Lung (tissue), 12 donors: ENCODE data around the gene RPUSD4. TPM values are rescaled to one million over a fixed set of nuclear protein-coding genes. Genes with fewer than 3 reads are reported as not detected.

Experiments
- ATAC-seq: fragments of 200-7000 bp; cut with Tn5 transposase; one replicate; pipeline ENCODE4 v1.9.1; 2020; ENCODE audit warnings: moderate number of reproducible peaks; ENCODE audit not compliant: insufficient read depth, low FRiP score
- DNase-seq, 3 donors: peaks; one replicate each; pipeline ENCODE4 v3.0.0-alpha.2; 2013 to 2017
- H3K27ac ChIP-seq, 2 donors: one replicate each; pipeline ENCODE4 v1.5.1; 2013; ENCODE audit warnings: mild to moderate bottlenecking in 2 of 2, moderate library complexity in 2 of 2, control low read depth in 1 of 2, inconsistent platforms in 1 of 2, low read depth in 1 of 2, low read length in 1 of 2
- H3K27me3 ChIP-seq, 3 donors: one replicate each; pipeline ENCODE4 v1.5.1; 2013; ENCODE audit warnings: low read length in 2 of 3; ENCODE audit not compliant: control insufficient read depth in 3 of 3, insufficient read depth in 3 of 3
- H3K36me3 ChIP-seq, 4 donors: one replicate each; pipeline ENCODE4 v1.5.1; 2013; ENCODE audit warnings: low read length in 4 of 4, mild to moderate bottlenecking in 1 of 4, moderate library complexity in 1 of 4; ENCODE audit not compliant: control insufficient read depth in 4 of 4, insufficient read depth in 4 of 4
- H3K4me1 ChIP-seq, 5 donors: one replicate each; pipeline ENCODE4 v1.5.1; 2013; ENCODE audit warnings: low read length in 5 of 5, mild to moderate bottlenecking in 2 of 5, moderate library complexity in 1 of 5; ENCODE audit not compliant: control insufficient read depth in 5 of 5, insufficient read depth in 5 of 5
- H3K4me3 ChIP-seq: one replicate; pipeline ENCODE4 v1.5.1; 2013; ENCODE audit warnings: mild to moderate bottlenecking, control low read depth, moderate library complexity
- H3K9ac ChIP-seq, 2 donors: one replicate each; pipeline ENCODE4 v1.5.1; 2013; ENCODE audit warnings: low read length in 2 of 2, control low read depth in 1 of 2; ENCODE audit not compliant: insufficient read depth in 1 of 2
- H3K9me3 ChIP-seq, 4 donors: one replicate each; pipeline ENCODE4 v1.5.1; 2013; ENCODE audit warnings: low read length in 3 of 4, mild to moderate bottlenecking in 1 of 4, moderate library complexity in 1 of 4; ENCODE audit not compliant: control insufficient read depth in 4 of 4, insufficient read depth in 3 of 4
- CTCF ChIP-seq: IDR thresholded peaks from 2 replicates; pipeline ENCODE4 v1.5.1; 2012; ENCODE audit warnings: mild to moderate bottlenecking; ENCODE audit errors: control extremely low read depth, extremely low read depth
- WGBS, 2 donors: extraction: QIAGEN DNeasy Blood & Tissue Kit; methylation state at CpG; one replicate each; pipeline ENCODE4 v1.1.7; 2013; 5-methylcytosine and 5-hydroxymethylcytosine counted together
- polyA plus RNA-seq, 2 donors: library from polyadenylated mRNA; stranded (reverse); fragments of 200-250 nt; gene quantifications; one replicate each; pipeline ENCODE4 v1.2.1, GENCODE V29; 2013
- total RNA-seq, 2 donors: library from RNA; depleted of rRNA in 1 of 2; stranded (reverse); fragments of >200 nt in 1 of 2; gene quantifications; one replicate each; pipeline ENCODE4 v1.2.1, GENCODE V29; 2014 to 2021
- donor health status: control.
- donor health status: control.
- donor health status: Bipolar disorder and iron deficiency.
- donor health status: healthy.
- donor health status: DM: yes; HTN: yes; CAD: no.

The RPUSD4 gene
- total and polyA plus RNA-seq, 4 donors = 13.3 to 27.8 (median 19.8) TPM

- 85 to 94% methylated on average over 2 of the region's 2 CpGs for WGBS, 2 donors
- no peak for ATAC-seq
These were observed 35.2 kb upstream of the RPUSD4 start for GRCh38 chr11:126246636-126247035.

GRCh38 chr11:126233391-126233790 lies 21.9 kb upstream of the RPUSD4 start:
- Histone ChIP-seq H3K36me3 (peaks cover 3 to 9% (median 3%) of the 10 kb centered on the region in 4 donors), H3K9me3 (no peaks in the 10 kb centered on the region), H3K9ac (no peak overlapping the region), H3K4me3 (no peak overlapping the region), H3K27ac (no peak overlapping the region), H3K4me1 (peaks cover 0 to 12% (median 0%) of the 10 kb centered on the region in 5 donors), H3K27me3 (no peaks in the 10 kb centered on the region)
- WGBS, 2 donors = 97 to 100% methylated on average over 4 of the region's 4 CpGs
- no peak for TF ChIP-seq CTCF
- DNase-seq (no peak), ATAC-seq (no peak)

More at GRCh38 chr11:126246636-126247035, 35.2 kb upstream of the RPUSD4 start:
- no peak overlapping the region for H3K27ac ChIP-seq
- H3K27me3 ChIP-seq = no peaks in the 10 kb centered on the region
- H3K4me1 ChIP-seq = no peaks in the 10 kb centered on the region
- DNase-seq = no peak
- no peaks in the 10 kb centered on the region for H3K9me3 ChIP-seq
- H3K4me3 ChIP-seq = no peak overlapping the region
- no peak overlapping the region for H3K9ac ChIP-seq
- no peak for TF ChIP-seq CTCF
- H3K36me3 ChIP-seq = peaks cover 0 to 21% (median 12%) of the 10 kb centered on the region in 4 donors

DNA sequence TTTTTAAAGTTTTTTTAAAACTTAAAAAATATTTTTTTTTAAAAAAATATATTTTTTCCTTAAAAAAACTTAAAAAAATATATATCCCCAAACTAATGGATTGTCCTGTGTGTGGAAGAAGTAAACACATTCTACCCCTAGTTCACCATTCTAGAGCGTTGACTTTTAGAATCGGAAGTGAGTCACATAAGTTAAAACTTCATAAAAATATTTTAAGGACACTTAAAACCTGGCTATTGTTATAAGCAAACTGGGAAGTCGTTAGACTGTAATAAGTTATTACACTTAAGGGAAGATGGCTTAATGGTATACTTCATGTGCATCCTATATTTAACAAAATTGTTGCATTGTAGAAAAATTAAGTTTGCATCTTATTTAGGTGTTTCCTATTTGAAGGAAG lies 21.2 kb upstream of the RPUSD4 start:
- no peak overlapping the region for H3K4me3 ChIP-seq
- peaks cover 0 to 12% (median 0%) of the 10 kb centered on the region in 5 donors for H3K4me1 ChIP-seq
- no peaks in the 10 kb centered on the region for H3K27me3 ChIP-seq
- DNase-seq (no peak), ATAC-seq (no peak)
- no peak overlapping the region for H3K9ac ChIP-seq
- H3K9me3 ChIP-seq = no peaks in the 10 kb centered on the region
- WGBS, 2 donors = 68 to 91% methylated on average over 3 of the region's 3 CpGs
- peaks cover 3 to 6% (median 3%) of the 10 kb centered on the region in 4 donors for H3K36me3 ChIP-seq
- no peak for TF ChIP-seq CTCF
- H3K27ac ChIP-seq = no peak overlapping the region
